GM21381 (cell line): ENCODE measurements around the gene MYO9A.

Experiments
- ATAC-seq: cut with Tn5 transposase; IDR thresholded peaks from one replicate; pipeline ENCODE4 v1.9.1; 2021; ENCODE audit warnings: mild to moderate bottlenecking, moderate library complexity; ENCODE audit not compliant: unreplicated experiment

Gene MYO9A

GRCh38 chr15:71812966-71813722 lies 304.8 kb downstream of the MYO9A start:
- no peak for ATAC-seq

DNA sequence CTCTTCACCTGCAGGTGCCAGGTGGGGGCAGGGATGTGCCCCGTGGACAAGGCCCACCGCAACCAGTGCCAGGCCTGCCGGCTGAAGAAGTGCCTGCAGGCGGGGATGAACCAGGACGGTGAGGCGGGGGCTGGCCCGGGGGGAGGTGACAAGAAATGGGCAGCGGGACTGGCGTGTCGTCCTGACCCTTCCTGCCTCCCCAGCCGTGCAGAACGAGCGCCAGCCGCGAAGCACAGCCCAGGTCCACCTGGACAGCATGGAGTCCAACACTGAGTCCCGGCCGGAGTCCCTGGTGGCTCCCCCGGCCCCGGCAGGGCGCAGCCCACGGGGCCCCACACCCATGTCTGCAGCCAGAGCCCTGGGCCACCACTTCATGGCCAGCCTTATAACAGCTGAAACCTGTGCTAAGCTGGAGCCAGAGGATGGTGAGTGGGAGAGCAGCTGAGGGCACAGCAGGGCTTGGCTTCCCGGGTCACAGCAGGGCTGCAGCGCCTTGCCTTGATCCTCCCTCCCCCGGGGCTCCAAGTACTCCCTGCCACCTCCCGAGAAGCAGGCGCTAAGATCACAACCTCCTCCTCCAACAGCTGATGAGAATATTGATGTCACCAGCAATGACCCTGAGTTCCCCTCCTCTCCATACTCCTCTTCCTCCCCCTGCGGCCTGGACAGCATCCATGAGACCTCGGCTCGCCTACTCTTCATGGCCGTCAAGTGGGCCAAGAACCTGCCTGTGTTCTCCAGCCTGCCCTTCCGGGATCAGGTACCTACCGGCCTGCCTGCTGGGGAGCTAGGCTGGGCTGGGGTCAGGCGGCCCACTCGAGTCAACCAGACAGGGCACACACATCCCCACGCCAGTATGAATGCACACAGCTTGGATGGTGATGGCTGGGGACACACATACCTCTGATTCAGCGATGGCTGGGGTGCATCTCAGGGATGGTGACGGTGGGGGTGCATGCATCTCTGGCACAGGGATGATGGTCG lies 305.9 kb downstream of the MYO9A start:
- ATAC-seq: no peak

GRCh38 chr15:71811036-71811736 lies 306.8 kb downstream of the MYO9A start:
- ATAC-seq: no peak

DNA sequence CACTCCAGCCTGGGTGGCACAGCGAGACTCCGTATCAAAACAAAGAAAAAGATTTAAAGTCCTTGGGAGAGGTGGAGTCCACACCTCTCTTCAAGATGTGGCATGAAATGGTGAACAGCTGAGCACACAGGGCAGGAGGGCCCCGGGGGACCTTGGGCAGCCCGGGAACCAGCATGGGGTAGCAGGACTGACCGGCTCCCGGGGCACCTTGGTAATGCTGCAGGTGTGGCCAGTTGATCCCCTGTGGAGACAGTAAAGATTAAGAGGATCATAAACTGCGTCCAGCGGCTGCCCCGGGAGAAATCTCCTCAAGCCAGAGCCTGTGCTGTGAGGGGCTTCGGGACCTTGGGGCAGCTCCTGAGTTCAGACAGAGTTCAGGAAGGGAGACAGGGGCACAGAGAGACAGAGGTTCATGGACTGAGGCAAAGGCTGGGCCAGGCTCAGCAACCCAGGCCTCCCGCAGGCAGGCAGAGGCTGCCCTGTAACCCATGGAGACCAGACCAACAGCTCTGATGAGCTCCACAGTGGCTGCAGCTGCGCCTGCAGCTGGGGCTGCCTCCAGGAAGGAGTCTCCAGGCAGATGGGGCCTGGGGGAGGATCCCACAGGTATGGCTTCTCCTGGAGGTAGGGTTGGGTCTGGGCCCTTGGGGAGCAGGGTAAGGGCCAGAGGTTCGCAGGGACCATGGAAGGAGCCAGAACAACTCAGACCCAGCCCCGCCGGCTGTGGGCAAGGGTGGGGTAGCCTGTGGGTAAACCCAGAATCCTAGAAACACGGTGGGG lies 307.5 kb downstream of the MYO9A start, which contains the start of gene NR2E3:
Gene NR2E3, plus strand, starts transcription at position 299 of the 780 bp plus-strand sequence. Its CDS starts 190 bp downstream, at position 489.
- ATAC-seq: no peak

DNA sequence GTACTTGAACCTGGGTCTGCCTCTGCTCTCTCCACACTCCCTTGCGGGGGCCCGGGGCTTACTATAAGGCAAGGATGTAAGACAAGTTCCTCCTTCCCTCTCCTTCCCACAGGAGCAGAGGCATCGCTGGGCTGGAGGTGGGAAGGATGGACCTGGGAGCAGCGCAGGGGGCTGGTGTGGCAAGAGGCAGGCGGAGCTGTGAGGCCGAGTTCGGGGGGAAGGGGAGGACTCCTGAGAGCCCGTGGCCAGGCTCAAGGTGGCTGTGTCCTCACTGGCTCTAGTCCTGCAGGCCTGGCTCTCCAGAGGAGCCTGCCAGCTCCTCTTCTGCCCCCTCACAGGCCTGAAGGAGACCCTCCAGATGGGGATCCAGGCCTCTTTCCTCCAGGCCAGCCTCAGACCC lies 308.6 kb downstream of the MYO9A start:
- no peak for ATAC-seq

DNA sequence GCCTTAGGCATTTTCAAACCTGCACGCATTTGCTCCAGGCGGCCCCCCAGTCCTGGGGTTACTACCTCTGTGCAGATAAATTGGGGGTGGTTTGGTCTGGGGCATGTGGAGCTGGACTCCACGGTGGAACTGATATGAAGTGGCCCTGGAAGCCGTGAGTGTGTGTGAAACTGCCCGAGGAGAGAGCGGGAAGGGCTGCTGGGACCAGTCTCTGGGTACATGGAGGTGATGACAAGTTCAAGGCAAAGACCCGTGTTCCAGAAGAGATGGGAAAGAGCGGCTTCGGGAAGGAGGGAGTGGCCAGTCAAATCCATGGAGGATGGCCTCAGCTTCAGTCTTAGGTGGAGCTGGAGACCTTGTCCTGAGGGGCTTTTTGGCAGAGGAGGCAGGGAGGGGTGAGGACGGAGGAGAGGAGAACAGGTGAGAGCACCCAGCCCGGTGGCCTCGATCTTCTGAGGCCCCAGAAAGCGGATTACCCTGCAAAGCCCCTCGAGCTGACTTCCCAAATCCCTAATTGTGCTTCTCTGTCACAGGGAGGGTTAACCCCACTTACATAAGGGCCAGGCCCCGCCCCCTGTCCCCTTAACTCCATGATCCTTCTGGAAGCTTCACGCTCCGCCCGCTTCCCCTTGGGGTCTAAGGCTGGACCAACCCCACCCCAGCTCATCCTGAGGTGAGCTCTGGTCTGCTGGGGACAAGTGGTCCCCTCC lies 309.5 kb downstream of the MYO9A start:
- no peak for ATAC-seq

DNA sequence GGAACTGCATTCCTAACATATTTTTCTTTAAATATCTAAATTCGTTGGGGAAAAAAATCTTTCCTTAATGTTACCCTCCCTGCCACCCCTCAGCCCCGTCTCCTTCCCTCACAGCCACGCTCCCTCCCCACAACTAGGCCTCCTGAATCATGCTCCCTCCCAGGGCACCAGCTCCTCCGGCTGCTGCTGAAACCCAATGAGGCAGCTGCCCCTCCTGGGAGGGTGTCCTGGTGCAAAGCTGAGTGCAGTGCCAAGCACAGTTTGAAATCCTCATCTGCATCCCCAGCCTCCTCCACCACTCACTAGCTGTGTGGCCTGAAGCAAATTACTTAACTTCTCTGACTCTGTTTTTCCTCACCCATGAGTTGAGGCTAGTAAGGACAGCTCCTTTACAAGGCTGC lies 310.3 kb downstream of the MYO9A start:
- no peak for ATAC-seq

- no peak for ATAC-seq
These were observed 310.8 kb downstream of the MYO9A start for GRCh38 chr15:71807125-71807629.

DNA sequence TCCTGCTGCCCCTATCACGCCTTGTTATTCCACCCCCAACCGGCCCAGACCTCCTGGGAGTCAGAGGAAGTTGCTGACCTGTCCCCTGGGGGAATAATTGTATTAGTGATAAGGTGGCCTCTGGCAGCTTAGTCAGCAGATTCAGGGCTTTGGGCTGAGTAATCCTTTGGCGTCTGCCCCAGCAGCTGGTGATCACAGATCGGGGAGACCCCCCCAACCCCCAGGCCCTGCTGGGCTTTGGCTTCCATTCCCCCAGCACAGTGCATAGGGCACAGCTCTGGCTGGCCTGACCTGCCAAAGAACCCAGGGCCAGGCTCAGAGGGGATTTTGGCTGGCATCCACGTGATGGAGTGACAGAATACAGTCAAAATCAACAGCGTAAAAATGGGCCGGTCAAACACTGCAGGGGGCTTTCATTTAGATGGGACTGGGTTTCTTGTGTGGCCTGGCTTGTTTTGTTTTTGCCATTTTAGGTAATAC lies 311.5 kb downstream of the MYO9A start:
- ATAC-seq: no peak

DNA sequence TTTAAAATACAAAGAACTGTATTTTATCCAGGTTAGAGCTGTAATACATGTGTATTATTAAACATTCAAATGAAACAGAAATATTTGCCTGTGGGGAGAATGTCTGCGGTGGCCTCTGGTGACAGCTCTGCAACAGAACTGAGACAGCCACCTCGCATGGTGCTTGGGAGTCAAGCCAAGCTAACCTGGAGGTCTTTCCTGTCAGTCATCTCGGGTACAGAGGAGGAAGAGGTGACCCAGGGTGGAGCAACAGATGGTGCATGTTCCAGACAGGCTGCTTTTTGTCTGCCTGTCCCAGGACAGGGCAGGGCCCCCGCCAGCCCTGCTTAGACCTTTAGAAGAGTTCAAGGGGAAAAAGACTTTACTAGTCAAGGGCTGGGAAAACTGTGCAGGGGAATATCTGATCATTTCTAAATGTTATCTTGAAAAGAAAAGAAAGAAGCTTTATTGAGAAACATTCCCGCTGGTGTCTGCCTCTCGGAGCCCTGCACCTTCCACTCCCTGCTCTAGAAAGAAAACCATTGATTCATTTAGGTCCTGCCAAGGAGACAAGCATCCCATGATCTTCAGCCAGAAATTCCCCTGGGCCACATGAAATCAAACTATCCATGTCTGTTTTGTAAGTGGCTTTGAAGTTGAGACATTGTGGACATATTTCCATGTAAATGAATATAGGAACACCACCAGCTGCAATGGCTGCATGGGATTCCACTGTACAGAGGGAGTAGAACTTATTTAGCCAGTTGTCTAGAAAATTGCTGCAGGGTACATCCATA lies 313.1 kb downstream of the MYO9A start:
- ATAC-seq: no peak

DNA sequence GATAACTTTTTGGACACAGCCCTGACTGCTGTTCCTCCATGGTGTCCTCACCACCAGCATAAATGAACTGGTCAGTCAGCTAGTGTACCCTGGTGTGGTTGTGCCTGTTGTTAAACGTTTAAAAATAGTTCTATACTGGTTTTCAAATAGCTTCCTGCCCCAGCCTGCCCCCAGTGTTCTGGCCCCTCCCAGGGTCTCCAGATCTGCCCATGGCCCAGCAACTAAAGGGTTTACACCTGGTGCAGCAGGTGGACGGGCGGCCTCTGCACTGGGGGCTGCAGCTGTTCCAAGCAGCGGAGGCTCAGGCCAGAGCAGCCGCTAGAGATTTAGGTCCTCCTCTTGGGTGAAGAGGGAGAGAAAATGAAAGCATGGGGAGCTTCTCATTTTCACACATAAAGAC lies 313.7 kb downstream of the MYO9A start:
- ATAC-seq: no peak

GRCh38 chr15:71802770-71803169 lies 315.2 kb downstream of the MYO9A start:
- ATAC-seq: no peak

DNA sequence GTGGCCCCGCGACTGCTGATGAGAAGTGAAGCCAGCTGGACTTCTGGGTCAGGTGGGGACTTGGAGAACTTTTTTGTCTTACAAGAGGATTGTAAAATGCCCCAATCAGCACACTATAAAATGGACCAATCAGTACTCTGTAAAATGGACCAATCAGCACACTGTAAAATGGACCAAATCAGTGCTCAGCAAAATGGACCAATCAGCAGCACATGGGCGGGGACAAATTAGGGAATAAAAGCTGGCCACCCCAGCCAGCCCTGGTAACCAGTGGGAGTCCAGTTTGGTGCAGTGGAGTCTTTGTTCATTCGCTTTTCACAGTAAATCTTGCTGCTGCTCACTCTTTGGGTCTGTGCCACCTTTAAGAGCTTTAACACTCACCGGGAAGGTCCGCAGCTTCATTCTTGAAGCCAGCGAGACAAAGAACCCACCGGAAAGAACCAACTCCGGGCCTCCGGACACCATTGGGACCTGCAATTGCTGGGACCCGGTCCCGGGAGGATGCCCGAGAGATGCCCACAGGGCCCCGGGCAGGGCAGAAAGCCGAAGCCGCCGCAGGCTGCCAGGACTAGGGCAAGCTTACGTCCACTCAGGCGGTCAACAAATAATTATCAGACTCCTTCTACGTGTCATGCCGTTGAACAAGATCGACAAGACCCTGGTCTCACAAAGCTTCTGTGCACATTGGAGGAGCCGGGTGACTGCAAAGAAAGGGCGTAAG lies 315.9 kb downstream of the MYO9A start:
- no peak for ATAC-seq

DNA sequence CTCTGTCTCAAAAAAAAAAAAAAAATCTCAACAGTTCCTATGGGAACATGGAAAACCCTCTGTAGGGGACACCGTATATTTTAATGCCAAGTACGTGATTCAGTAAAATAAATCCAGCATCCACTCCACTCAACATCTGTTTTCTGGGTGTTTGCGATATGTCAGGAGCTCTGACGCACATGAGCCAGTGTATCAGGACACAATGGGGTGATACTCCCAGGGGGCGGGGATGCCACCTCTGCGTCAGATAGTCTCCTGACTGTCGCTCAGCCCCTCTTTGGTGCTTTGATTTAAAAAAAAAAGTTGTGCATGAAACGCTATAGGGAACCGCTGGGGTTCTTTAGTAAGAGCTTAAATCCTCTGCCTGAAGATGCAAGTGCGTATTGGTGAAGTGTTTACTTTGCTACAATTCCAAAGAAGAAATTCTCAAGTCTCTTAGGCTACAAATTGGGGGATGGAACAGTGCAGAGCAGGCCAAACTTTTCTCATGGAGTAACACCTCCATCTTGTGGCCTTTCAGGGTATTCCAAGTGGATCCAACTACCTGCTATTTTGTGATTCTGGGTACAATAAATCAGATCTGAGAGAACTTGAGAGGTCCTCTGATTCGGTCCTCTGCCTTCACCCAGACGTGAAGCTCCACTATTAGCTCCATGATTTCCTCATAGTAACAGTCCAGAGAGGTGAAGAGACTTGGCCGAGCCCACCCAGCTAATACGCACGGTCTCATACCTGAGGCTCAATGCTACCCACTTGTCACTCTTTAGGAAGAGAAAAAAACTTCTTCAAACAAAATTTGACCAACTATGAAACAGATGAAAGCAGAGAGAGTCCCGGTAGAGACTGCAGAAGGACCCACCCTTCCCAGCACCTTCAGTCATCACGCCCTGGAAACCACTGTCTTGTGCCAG lies 316.9 kb downstream of the MYO9A start:
- ATAC-seq: no peak

- no peak for ATAC-seq
These were observed 317.8 kb downstream of the MYO9A start for GRCh38 chr15:71800190-71800589.

DNA sequence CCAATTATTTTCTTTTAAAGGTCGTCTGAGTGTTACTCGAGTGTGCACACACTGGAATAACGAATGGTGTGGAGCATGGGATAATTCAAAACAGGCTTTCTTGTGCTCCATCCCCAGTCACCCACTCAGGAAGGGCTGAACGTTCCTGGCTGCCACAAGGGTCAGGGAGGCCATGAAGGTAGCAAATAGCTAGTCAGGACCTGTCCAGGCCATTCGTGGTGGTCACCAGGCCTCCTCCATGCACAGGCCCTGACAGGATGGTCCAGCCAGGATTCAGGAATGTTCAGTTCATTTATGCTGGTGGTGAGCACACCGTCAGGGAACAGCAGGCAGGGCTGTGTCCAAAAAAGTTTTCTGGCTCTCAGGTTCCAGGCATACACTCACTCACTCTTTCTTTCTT lies 319.3 kb downstream of the MYO9A start:
- no peak for ATAC-seq

GRCh38 chr15:71792521-71792920 lies 325.4 kb downstream of the MYO9A start:
- ATAC-seq: no peak
